Kidney (tissue), 14 donors: ENCODE data around the gene NRXN3. TPM values are rescaled to one million over a fixed set of nuclear protein-coding genes. Genes with fewer than 3 reads are reported as not detected.

Experiments used
- DNase-seq, 5 donors: peaks; one replicate each; pipeline ENCODE4 v3.0.0-alpha.2; 2013 to 2020
- FAIRE-seq: peaks from 2 replicates; lab custom pipeline; 2012; peaks lifted over from hg19 to GRCh38; lab: Jason Lieb, UNC
- H3K27ac ChIP-seq, 2 donors: one replicate each; pipeline ENCODE4 v1.7.0; 2013; ENCODE audit warnings: low read depth in 2 of 2, low read length in 2 of 2, inconsistent platforms in 1 of 2
- H3K27me3 ChIP-seq: one replicate; pipeline ENCODE4 v1.7.1; 2013; ENCODE audit warnings: low read length, inconsistent platforms; ENCODE audit not compliant: control insufficient read depth, insufficient read depth
- H3K36me3 ChIP-seq, 3 donors: one replicate each; pipeline versions ENCODE4 v1.7.0 to v1.7.1; 2013; ENCODE audit warnings: low read length in 3 of 3, control low read depth in 1 of 3, inconsistent platforms in 1 of 3; ENCODE audit not compliant: insufficient read depth in 3 of 3, control insufficient read depth in 2 of 3
- H3K4me1 ChIP-seq, 3 donors: one replicate each; pipeline versions ENCODE4 v1.7.0 to v1.7.1; 2013; ENCODE audit warnings: low read length in 3 of 3, inconsistent platforms in 1 of 3, low read depth in 1 of 3; ENCODE audit not compliant: control insufficient read depth in 2 of 3, insufficient read depth in 2 of 3
- H3K4me3 ChIP-seq, 3 donors: one replicate each; pipeline versions ENCODE4 v1.7.0 to v1.8.1; 2013; ENCODE audit warnings: low read length in 3 of 3, control low read depth in 1 of 3, inconsistent platforms in 1 of 3
- H3K9ac ChIP-seq, 3 donors: one replicate each; pipeline versions ENCODE4 v1.7.0 to v1.7.1; 2013; ENCODE audit warnings: low read length in 3 of 3, control low read depth in 1 of 3, inconsistent platforms in 1 of 3
- H3K9me3 ChIP-seq, 3 donors: one replicate each; pipeline versions ENCODE4 v1.7.0 to v1.7.1; 2013; ENCODE audit warnings: low read length in 3 of 3, control low read depth in 1 of 3, inconsistent platforms in 1 of 3; ENCODE audit not compliant: control insufficient read depth in 2 of 3, insufficient read depth in 1 of 3
- CTCF ChIP-seq: IDR thresholded peaks from 3 replicates; pipeline ENCODE4 v1.5.1; 2012; ENCODE audit warnings: mild to moderate bottlenecking, moderate library complexity, borderline replicate concordance; ENCODE audit not compliant: insufficient read depth; ENCODE audit errors: extremely low read depth
- intact Hi-C: fragments of 100-400 bp; cut with DNase I; formaldehyde crosslinking; loops from one replicate; pipeline ENCODE4 v1.11.1; 2022
- polyA plus RNA-seq: library from polyadenylated mRNA; stranded (reverse); fragments of 350-450 nt; fragmentation: Illumina TruSeq; extraction: RNeasy Lipid Tissue Mini Kit (QIAGEN cat#74804); gene quantifications from one replicate; pipeline ENCODE4 v1.2.3, GENCODE V29; 2014; ENCODE audit warnings: low read depth, low replicate concordance; ENCODE audit not compliant: insufficient read depth
- total RNA-seq: library from RNA; stranded (reverse); fragmentation: NEBNext Ultra II Directional; extraction: Animal tissue kit (Norgen Biotek cat#: 25700); gene quantifications from one replicate; pipeline ENCODE4 v1.2.1, GENCODE V29; 2021
- donor health status: control.
- donor health status: control.
- donor health status: control.
- donor health status: control.
- donor health status: control.
- donor health status: DM: yes; HTN: yes; CAD: no.
- donor health status: Normal renal cell carcinoma (clear cell type).

NRXN3 gene
- total and polyA plus RNA-seq, 2 donors from 2014 or later, result 1.5 to 2.4 TPM

GRCh38 chr14:79500489-79500888, 1330.3 kb downstream of the NRXN3 start:
- H3K27me3 ChIP-seq, result no peaks in the 10 kb centered on the region
- FAIRE-seq, result no peak
- intact Hi-C loops, result no loop called here

GRCh38 chr14:79502136-79502750, 1332.1 kb downstream of the NRXN3 start:
- TF ChIP-seq CTCF, result no peak
- no peak overlapping the region for H3K4me3 ChIP-seq
- no peak overlapping the region for H3K9ac ChIP-seq
- no peak overlapping the region for H3K27ac ChIP-seq
- FAIRE-seq (no peak), DNase-seq (no peak)
- H3K4me1 ChIP-seq, result no peaks in the 10 kb centered on the region
- H3K27me3 ChIP-seq, result no peaks in the 10 kb centered on the region
- no peaks in the 10 kb centered on the region for H3K36me3 ChIP-seq
- intact Hi-C loops, result no loop called here
- no peaks in the 10 kb centered on the region for H3K9me3 ChIP-seq

More at GRCh38 chr14:79500489-79500888, 1330.3 kb downstream of the NRXN3 start:
- Histone ChIP-seq H3K9me3 (no peaks in the 10 kb centered on the region), H3K4me3 (no peak overlapping the region), H3K36me3 (no peaks in the 10 kb centered on the region), H3K4me1 (no peaks in the 10 kb centered on the region), H3K27ac (no peak overlapping the region), H3K9ac (no peak overlapping the region)
- DNase-seq, result no peak
- TF ChIP-seq CTCF, result no peak

- H3K9me3 ChIP-seq, result no peaks in the 10 kb centered on the region
- DNase-seq, result no peak
- FAIRE-seq, result no peak
- H3K4me3 ChIP-seq, result no peak overlapping the region
- intact Hi-C loops, result no loop called here
- H3K27ac ChIP-seq, result no peak overlapping the region
- no peaks in the 10 kb centered on the region for H3K27me3 ChIP-seq
- TF ChIP-seq CTCF, result no peak
- H3K9ac ChIP-seq, result no peak overlapping the region
- no peaks in the 10 kb centered on the region for H3K36me3 ChIP-seq
- no peaks in the 10 kb centered on the region for H3K4me1 ChIP-seq
Measured at GRCh38 chr14:79502751-79503148, 1332.6 kb downstream of the NRXN3 start.

- intact Hi-C loops, result no loop called here
- DNase-seq, result peak in 1 of 5 donors; percentile 4
- no peak overlapping the region for H3K9ac ChIP-seq
- no peak overlapping the region for H3K4me3 ChIP-seq
- FAIRE-seq, result no peak
- no peaks in the 10 kb centered on the region for H3K9me3 ChIP-seq
- no peaks in the 10 kb centered on the region for H3K27me3 ChIP-seq
- H3K27ac ChIP-seq, result no peak overlapping the region
- no peak for TF ChIP-seq CTCF
- no peaks in the 10 kb centered on the region for H3K4me1 ChIP-seq
- no peaks in the 10 kb centered on the region for H3K36me3 ChIP-seq
Measured at GRCh38 chr14:79510659-79511058, 1340.5 kb downstream of the NRXN3 start.
